Measurements from ENCODE around the gene MEX3D. TPM values are rescaled to one million over a fixed set of nuclear protein-coding genes. Genes with fewer than 3 reads are reported as not detected.

Gene MEX3D
- total RNA-seq, 1 experiment from 2014 or later = 64.0 TPM

DNA sequence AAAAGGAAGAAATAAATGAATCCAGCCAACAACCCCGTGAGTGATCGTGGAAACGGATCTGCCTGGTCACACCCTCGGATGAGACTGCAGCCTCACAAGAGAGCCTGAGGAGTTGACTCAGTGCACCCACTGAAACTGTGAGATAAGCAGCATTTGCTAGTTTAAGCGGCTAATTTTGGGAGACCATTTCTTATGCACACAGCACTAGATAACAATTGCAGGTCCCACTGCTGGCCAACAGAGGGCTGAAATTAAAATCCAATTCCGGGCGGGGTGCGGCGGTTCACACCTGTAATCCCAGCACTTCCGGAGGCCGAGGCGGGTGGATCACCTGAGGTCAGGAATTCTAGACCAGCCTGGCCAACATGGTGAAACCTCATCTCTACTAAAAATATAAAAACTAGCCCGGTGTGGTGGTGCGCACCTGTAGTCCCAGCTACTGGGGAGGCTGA lies 33.5 kb upstream of the MEX3D start:
- no peak overlapping the region for H2AFZ ChIP-seq (ENCODE audit: low read length)
- CTCF ChIA-PET = interaction anchor here (0.6 kb wide), 1 partner anchor 9 kb away, joined by 7 read pairs; the partner anchor contains the start of gene MBD3
- no TSS peak for BruUV-seq (replicated peaks)
- no peaks in the 10 kb centered on the region for H3F3A ChIP-seq (ENCODE audit: low read length, unreplicated experiment)
- no peaks in the 10 kb centered on the region for H4K20me1 ChIP-seq (ENCODE audit: low read length)
- POLR2A ChIA-PET (ENCODE audit: unreplicated experiment) = no interaction called here
- H3K79me2 ChIP-seq (ENCODE audit: low read length) = peaks cover 48% of the 10 kb centered on the region
- H3K4me3 ChIP-seq (ENCODE audit: low read length) = no peak overlapping the region
- peaks cover 5% of the 10 kb centered on the region; the same call in 1 of the 2 replicates for H3K36me3 ChIP-seq (ENCODE audit: low read depth, low read length)
- H3K9me3 ChIP-seq (ENCODE audit: low read length) = no peaks in the 10 kb centered on the region
- no peak overlapping the region for H3K9ac ChIP-seq (ENCODE audit: low read length)
- H3K4me1 ChIP-seq (ENCODE audit: insufficient read depth, low read length) = peaks cover 11% of the 10 kb centered on the region
- intact Hi-C loops (cut with micrococcal nuclease) = no loop called here
- no peaks in the 10 kb centered on the region for H3K9me2 ChIP-seq (replicated peaks; ENCODE audit: low read length)
- DNase-seq (peak; percentile 8), ATAC-seq (no peak)
- no peak overlapping the region for H3K4me2 ChIP-seq (ENCODE audit: low read length)
- H3K27me3 ChIP-seq (ENCODE audit: low read length) = no peaks in the 10 kb centered on the region
- TF ChIP-seq, protein P1, sequence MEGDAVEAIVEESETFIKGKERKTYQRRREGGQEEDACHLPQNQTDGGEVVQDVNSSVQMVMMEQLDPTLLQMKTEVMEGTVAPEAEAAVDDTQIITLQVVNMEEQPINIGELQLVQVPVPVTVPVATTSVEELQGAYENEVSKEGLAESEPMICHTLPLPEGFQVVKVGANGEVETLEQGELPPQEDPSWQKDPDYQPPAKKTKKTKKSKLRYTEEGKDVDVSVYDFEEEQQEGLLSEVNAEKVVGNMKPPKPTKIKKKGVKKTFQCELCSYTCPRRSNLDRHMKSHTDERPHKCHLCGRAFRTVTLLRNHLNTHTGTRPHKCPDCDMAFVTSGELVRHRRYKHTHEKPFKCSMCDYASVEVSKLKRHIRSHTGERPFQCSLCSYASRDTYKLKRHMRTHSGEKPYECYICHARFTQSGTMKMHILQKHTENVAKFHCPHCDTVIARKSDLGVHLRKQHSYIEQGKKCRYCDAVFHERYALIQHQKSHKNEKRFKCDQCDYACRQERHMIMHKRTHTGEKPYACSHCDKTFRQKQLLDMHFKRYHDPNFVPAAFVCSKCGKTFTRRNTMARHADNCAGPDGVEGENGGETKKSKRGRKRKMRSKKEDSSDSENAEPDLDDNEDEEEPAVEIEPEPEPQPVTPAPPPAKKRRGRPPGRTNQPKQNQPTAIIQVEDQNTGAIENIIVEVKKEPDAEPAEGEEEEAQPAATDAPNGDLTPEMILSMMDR (conservative IDR thresholded peaks at IDR 0.05; ENCODE audit: low read depth, low read length) = no peak
- TF ChIP-seq EZH2 (IDR thresholded peaks at IDR 0.05; ENCODE audit: low read length, unreplicated experiment) (no peak), EZH2phosphoT487 (IDR thresholded peaks at IDR 0.05; ENCODE audit: borderline replicate concordance, low read length) (no peak)
- no peak overlapping the region for H3K27ac ChIP-seq (ENCODE audit: low read length)

DNA sequence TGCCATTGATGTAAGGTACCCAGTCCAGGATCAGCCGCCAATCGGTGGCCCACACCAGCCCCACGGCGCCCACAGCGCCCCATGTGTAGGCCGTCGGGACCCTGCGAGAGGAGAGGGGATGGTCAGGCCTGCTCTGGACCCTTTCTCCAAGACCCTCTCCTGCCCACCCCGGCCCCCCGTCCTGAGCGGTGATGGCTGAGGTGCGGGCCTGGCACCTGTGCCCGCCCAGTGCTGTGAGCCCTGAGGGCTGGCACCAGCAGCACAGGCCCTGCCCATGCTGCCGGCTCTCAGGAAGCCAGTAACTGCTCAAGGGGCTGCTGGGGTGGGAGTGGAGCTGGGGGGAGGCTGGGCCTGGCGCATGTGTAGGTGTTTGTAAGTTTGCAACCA lies 31.3 kb upstream of the MEX3D start:
- Histone ChIP-seq H3K9me3 (ENCODE audit: low read length) (no peaks in the 10 kb centered on the region), H3K27me3 (ENCODE audit: low read length) (no peaks in the 10 kb centered on the region), H3K36me3 (ENCODE audit: low read depth, low read length) (peaks cover 5% of the 10 kb centered on the region; the same call in 1 of the 2 replicates), H3K9me2 (replicated peaks; ENCODE audit: low read length) (no peaks in the 10 kb centered on the region), H2AFZ (ENCODE audit: low read length) (no peak overlapping the region), H3K4me2 (ENCODE audit: low read length) (no peak overlapping the region), H3K79me2 (ENCODE audit: low read length) (peaks cover 40% of the 10 kb centered on the region), H4K20me1 (ENCODE audit: low read length) (no peaks in the 10 kb centered on the region), H3F3A (ENCODE audit: low read length, unreplicated experiment) (no peaks in the 10 kb centered on the region), H3K9ac (ENCODE audit: low read length) (no peak overlapping the region), H3K4me3 (ENCODE audit: low read length) (no peak overlapping the region), H3K4me1 (ENCODE audit: insufficient read depth, low read length) (peaks cover 4% of the 10 kb centered on the region; the same call in 1 of the 2 replicates), H3K27ac (ENCODE audit: low read length) (no peak overlapping the region)
- ChIA-PET CTCF (no interaction called here), POLR2A (ENCODE audit: unreplicated experiment) (no interaction called here)
- no TSS peak for BruUV-seq (replicated peaks)
- ATAC-seq = no peak
- TF ChIP-seq EZH2 (IDR thresholded peaks at IDR 0.05; ENCODE audit: low read length, unreplicated experiment) (no peak), EZH2phosphoT487 (IDR thresholded peaks at IDR 0.05; ENCODE audit: borderline replicate concordance, low read length) (no peak)
- TF ChIP-seq, protein P1 (conservative IDR thresholded peaks at IDR 0.05; ENCODE audit: low read depth, low read length) = no peak
- DNase-seq = no peak
- intact Hi-C loops (cut with micrococcal nuclease) = no loop called here

DNA sequence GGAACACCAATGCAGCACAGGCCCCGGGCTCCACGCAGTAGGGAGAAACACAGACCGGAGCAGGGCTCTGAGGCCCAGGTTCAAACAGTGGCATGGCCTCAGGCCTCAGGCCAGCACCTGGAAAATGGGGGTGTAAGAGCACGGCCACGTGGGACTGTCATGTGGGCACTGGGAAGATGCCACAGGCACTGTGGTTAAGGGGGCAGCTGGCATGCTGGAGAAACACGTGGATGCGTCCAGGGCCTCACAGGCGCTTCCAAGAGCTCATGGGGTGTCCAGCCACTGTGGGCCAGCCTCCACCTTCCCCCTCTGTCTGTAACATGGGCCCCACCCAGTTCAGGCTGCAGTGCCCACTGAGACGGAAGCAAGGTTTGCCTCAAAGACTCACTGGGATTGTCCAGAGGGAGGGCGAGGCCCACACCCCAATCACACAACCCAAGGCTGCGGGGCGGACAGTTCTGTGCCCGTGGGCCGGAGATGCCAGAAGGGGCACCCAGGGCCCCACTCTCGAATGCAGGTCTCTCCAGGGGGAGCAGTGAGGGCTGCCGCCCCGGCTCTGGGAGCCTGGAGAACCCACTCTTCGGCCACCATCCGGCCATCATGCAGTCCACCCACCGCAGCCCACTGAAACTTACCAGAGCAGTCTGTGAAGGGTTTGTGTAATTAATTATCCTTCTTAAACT lies 30.8 kb upstream of the MEX3D start:
- POLR2A ChIA-PET (ENCODE audit: unreplicated experiment) = no interaction called here
- CTCF ChIA-PET = no interaction called here
- DNase-seq = no peak
- ATAC-seq = no peak
- Histone ChIP-seq H3K27ac (ENCODE audit: low read length) (no peak overlapping the region), H3K4me2 (ENCODE audit: low read length) (no peak overlapping the region), H3K9me2 (replicated peaks; ENCODE audit: low read length) (no peaks in the 10 kb centered on the region), H3K79me2 (ENCODE audit: low read length) (peaks cover 35% of the 10 kb centered on the region), H4K20me1 (ENCODE audit: low read length) (no peaks in the 10 kb centered on the region), H3K9me3 (ENCODE audit: low read length) (no peaks in the 10 kb centered on the region), H3F3A (ENCODE audit: low read length, unreplicated experiment) (no peaks in the 10 kb centered on the region), H3K9ac (ENCODE audit: low read length) (no peak overlapping the region), H3K36me3 (ENCODE audit: low read depth, low read length) (peaks cover 5% of the 10 kb centered on the region; the same call in 1 of the 2 replicates), H3K4me3 (ENCODE audit: low read length) (no peak overlapping the region), H3K4me1 (ENCODE audit: insufficient read depth, low read length) (no peaks in the 10 kb centered on the region; the same call in 1 of the 2 replicates), H3K27me3 (ENCODE audit: low read length) (no peaks in the 10 kb centered on the region), H2AFZ (ENCODE audit: low read length) (no peak overlapping the region)
- no TSS peak for BruUV-seq (replicated peaks)
- intact Hi-C loops (cut with micrococcal nuclease) = no loop called here
- no peak for TF ChIP-seq EZH2phosphoT487 (IDR thresholded peaks at IDR 0.05; ENCODE audit: borderline replicate concordance, low read length)
- TF ChIP-seq, protein P1 (conservative IDR thresholded peaks at IDR 0.05; ENCODE audit: low read depth, low read length) = no peak

All from PC-3 (cell line).